Activated CD4-positive, alpha-beta memory T cell treated with anti-CD3 and anti-CD28 coated beads, Interleukin-2, amount 10 ng/mL, durations not matched to agents 7 days and 5 days (primary cell): Measurements from ENCODE around the gene CHML. TPM values are rescaled to one million over a fixed set of nuclear protein-coding genes. Genes with fewer than 3 reads are reported as not detected.

ENCODE experiments used
- CTCF ChIA-PET: fragments of 350-600 bp; sonication (Branson Sonifier 250); formaldehyde crosslinking; loops from one replicate; lab custom pipeline; 2021; ENCODE audit warnings: antibody characterized with exemption, inconsistent platforms; lab: Charles Lee
- POLR2A ChIA-PET: fragments of 350-600 bp; sonication (Branson Sonifier 250); formaldehyde crosslinking; loops from one replicate; lab custom pipeline; 2021; ENCODE audit warnings: antibody characterized with exemption; lab: Charles Lee
- DNase-seq: peaks from one replicate; pipeline ENCODE4 v3.0.0-alpha.2; 2020
- H3K27ac Mint-ChIP-seq: one replicate; pipeline ENCODE4 v1.8.0; 2021; ENCODE audit warnings: mild to moderate bottlenecking, mixed read lengths
- H3K27me3 Mint-ChIP-seq: one replicate; pipeline ENCODE4 v1.8.0; 2021; ENCODE audit warnings: mixed read lengths
- H3K36me3 Mint-ChIP-seq: one replicate; pipeline ENCODE4 v1.8.0; 2021; ENCODE audit warnings: low read depth, mixed read lengths
- H3K4me1 Mint-ChIP-seq: one replicate; pipeline ENCODE4 v1.8.0; 2021; ENCODE audit warnings: mixed read lengths
- H3K4me3 Mint-ChIP-seq: one replicate; pipeline ENCODE4 v1.8.0; 2021; ENCODE audit warnings: mild to moderate bottlenecking, mixed read lengths
- H3K9me3 Mint-ChIP-seq: one replicate; pipeline ENCODE4 v1.8.0; 2021; ENCODE audit warnings: mixed read lengths
- total RNA-seq, 2 experiments: library from RNA; stranded (reverse); gene quantifications; one replicate each; pipeline ENCODE4 v1.2.3, GENCODE V29; 2021

CHML gene
- total RNA-seq, 2 experiments from 2014 or later = 8.9 to 9.9 TPM

DNA sequence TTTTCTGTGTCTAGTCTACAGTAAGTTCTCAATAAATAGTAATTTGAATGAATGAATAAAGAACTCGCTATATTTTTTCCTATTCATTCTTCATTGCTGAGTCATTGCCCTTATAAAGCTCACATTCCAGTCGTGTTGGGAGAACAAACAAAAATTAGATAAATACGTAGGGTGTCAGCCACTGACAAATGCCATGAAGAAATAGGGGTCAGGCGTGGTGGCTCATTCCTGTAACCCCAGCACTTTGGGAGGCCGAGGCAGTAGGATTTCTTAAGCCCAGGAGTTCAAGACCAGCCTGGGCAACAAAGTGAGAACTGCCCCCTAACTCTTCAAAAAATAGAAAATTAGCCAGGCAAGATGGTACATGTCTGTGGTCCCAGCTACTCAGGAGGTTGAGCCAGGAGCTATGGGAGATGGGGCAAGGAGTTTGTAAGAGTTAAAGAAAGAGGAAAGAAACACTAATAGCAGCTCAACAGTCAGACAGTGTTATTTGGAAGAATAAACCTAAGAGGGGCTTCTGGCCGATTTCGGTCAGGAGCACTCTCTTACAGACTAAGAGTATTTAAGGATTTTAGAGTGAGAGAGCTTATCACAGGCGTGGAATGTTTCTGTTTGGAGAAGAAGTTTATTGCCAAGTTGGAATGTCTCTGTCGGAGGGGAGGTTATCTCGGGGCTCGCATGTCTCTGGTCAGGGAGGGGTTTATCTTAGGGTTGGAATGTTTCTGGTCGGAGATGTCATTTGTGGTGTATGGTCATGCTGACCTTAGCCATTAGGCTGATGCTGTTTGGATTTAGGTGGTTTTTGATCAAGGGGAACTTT, 1.8 kb upstream of the CHML start:
- Mint-ChIP-seq H3K4me3 (no peak overlapping the region), H3K9me3 (peaks cover 5% of the 10 kb centered on the region), H3K4me1 (peaks cover 33% of the 10 kb centered on the region), H3K27me3 (peaks cover 2% of the 10 kb centered on the region), H3K36me3 (peaks cover 7% of the 10 kb centered on the region), H3K27ac (no peak overlapping the region)
- ChIA-PET CTCF (no interaction called here), POLR2A (interaction anchor here (1.3 to 2.3 kb wide), 3 partner anchors 123 to 206 kb away, joined by 3 to 16 read pairs (median 10); partner anchors contain the start of genes EXO1 and FH)
- DNase-seq = no peak

DNA sequence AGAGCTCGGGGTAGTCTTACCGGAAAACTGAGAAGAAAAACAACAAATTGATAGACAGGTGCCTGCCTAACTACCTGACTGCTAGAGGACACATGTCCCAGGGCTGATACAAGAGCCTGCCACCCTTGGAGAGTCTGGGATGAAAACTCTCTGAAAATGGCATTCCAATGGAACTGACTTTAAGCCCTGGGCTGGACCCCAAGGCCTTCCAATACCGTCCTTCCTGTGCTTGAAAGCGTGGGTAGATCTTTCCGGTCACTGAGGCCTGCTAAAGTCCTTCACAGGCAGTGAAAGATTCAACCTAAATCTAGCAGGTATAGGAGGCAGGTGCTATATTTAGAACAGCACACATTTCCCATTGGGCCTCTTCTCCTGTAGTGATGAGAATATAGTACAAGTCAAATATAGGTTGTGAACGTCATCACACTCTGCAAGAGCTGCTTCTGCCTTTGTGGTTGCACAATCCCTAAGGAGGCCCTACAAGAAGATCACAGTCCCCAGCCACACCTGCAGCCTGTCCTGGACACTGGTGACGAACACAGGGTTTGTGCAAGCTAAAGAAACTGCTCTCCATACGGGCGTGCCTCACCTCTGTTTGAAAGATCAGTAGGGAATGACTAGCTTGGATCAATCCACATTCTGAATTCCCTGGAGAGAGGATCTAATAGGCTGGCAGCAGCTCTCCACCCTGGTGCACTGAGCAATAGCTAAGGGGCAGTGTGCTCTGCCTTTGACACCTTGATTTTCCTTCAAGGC, 876 bp upstream of the CHML start:
- ChIA-PET CTCF (interaction anchor here (0.9 to 1.7 kb wide), 4 partner anchors 12 to 198 kb away, joined by 3 to 10 read pairs (median 6); no protein-coding TSS in a partner anchor), POLR2A (interaction anchor here (0.7 to 2.3 kb wide), 5 partner anchors 8 to 207 kb away, joined by 3 to 16 read pairs (median 4); partner anchors contain the start of genes EXO1 and FH)
- Mint-ChIP-seq H3K4me3 (peak overlapping the region; percentile 65), H3K36me3 (peaks cover 10% of the 10 kb centered on the region), H3K27me3 (peaks cover 2% of the 10 kb centered on the region), H3K9me3 (peaks cover 5% of the 10 kb centered on the region), H3K27ac (peak overlapping the region; percentile 45), H3K4me1 (peaks cover 38% of the 10 kb centered on the region)
- no peak for DNase-seq

DNA sequence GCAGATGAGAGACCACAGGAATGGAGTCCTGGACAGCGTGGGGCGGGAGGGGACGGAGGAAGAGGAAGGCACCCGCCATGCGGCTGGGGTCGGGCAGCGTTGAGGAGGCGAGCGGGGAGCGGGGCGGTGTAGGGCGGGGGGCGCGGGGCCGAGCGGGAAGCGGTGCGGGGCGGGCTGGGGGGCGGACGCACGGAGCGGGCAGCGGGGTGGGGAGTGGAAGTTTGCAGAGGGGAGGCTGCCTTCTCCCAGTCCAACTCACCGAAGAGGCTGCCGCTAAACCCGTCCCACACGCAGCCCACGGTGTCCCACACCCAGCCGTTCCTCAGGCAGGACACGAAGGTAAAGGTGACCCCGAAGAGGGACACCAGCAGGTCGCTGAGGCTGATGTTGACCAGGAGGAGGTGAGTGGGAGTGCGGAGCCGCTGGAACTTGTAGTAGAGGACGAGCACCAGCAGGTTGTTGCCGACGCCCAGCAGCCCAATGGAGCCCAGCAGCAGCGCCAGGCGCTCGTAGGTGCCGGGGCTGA, 483 bp downstream of the CHML start:
- H3K36me3 Mint-ChIP-seq = peaks cover 20% of the 10 kb centered on the region
- peaks cover 38% of the 10 kb centered on the region for H3K4me1 Mint-ChIP-seq
- DNase-seq = peak; percentile 39
- POLR2A ChIA-PET = interaction anchor here (1.0 to 2.0 kb wide), 6 partner anchors 10 to 208 kb away, joined by 4 to 16 read pairs (median 4); partner anchors contain the start of genes EXO1 and FH
- H3K4me3 Mint-ChIP-seq = peak overlapping the region; percentile 69
- peaks cover 5% of the 10 kb centered on the region for H3K9me3 Mint-ChIP-seq
- peak overlapping the region; percentile 63 for H3K27ac Mint-ChIP-seq
- no peaks in the 10 kb centered on the region for H3K27me3 Mint-ChIP-seq
- CTCF ChIA-PET = interaction anchor here (1.4 to 1.7 kb wide), 3 partner anchors 12 to 28 kb away, joined by 6 to 10 read pairs (median 8); no protein-coding TSS in a partner anchor

DNA sequence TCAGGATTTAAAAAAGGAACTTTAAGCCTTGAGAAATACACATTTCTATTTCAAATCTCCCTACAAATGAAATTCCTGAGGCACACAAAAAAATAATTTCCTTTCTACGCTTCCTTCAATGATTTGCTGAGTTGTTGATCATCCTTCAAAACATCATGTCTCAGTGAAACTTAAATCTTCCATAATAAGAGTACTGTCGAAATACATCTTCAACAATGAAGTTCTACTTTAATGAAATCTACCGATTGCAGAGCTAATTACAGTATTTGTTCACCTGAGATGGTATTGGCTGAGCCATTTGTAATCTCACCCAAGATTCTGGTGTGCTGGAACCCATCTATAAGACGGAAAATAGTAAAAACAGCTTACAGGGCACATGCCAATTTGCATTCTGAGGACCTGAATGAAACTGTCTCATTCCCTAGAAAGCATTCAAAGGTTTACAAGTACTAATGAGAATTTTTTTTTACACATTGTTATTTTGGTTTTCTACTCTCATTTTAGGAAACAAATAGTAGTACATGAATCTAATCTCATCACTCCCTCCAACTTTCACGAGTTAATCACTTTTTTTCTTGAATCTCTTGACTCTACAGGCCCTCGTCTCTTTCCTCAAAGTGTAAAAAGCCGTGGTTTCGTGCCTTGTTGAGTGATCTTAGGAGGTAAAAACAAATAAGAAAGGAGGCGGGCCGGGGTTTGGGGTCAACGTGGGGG, 1.1 kb downstream of the CHML start:
- H3K27me3 Mint-ChIP-seq = no peaks in the 10 kb centered on the region
- H3K4me3 Mint-ChIP-seq = peak overlapping the region; percentile 69
- H3K9me3 Mint-ChIP-seq = peaks cover 5% of the 10 kb centered on the region
- CTCF ChIA-PET = interaction anchor here (1.5 kb wide), 1 partner anchor 12 kb away, joined by 6 read pairs; no protein-coding TSS in a partner anchor
- H3K36me3 Mint-ChIP-seq = peaks cover 25% of the 10 kb centered on the region
- peak overlapping the region; percentile 63 for H3K27ac Mint-ChIP-seq
- DNase-seq = no peak
- H3K4me1 Mint-ChIP-seq = peaks cover 37% of the 10 kb centered on the region
- POLR2A ChIA-PET = interaction anchor here (1.0 to 1.6 kb wide), 3 partner anchors 9 to 208 kb away, joined by 4 to 5 read pairs (median 5); partner anchors contain the start of genes EXO1 and FH

DNA sequence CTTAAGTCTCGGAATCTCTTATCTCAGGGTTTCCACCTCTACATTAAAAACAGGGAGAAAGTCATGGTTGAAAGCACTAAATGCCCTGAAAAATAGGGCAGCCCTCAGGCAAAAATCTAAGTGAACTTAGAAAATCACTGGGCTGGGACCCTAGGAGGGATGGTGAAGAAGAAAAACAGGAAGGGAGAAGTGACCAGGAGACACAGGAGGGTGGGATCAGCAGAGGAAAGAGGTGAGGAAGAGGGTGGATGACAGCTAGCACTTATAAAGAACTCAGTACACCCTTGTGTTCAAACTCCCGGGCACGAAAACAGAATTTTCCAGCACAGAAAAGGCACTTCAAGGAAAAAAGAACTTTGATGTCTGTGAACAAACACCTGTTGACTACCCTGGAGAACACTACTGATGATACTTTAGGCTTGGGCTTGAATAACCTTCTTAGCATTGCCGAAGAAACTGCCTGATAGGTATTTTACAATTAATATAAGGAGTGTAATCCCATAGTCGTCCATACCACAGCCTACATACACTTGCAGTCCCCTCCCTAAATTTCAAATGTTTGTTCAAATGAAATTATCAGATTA, 2.0 kb downstream of the CHML start:
- CTCF ChIA-PET = interaction anchor here (1.5 kb wide), 1 partner anchor 11 kb away, joined by 6 read pairs; no protein-coding TSS in a partner anchor
- H3K4me3 Mint-ChIP-seq = peak overlapping the region; percentile 43
- peaks cover 5% of the 10 kb centered on the region for H3K9me3 Mint-ChIP-seq
- no peaks in the 10 kb centered on the region for H3K27me3 Mint-ChIP-seq
- POLR2A ChIA-PET = interaction anchor here (1.1 to 1.6 kb wide), 3 partner anchors 8 to 209 kb away, joined by 3 to 5 read pairs (median 4); partner anchors contain the start of gene EXO1
- H3K4me1 Mint-ChIP-seq = peaks cover 32% of the 10 kb centered on the region
- DNase-seq = no peak
- H3K27ac Mint-ChIP-seq = no peak overlapping the region
- H3K36me3 Mint-ChIP-seq = peaks cover 25% of the 10 kb centered on the region

DNA sequence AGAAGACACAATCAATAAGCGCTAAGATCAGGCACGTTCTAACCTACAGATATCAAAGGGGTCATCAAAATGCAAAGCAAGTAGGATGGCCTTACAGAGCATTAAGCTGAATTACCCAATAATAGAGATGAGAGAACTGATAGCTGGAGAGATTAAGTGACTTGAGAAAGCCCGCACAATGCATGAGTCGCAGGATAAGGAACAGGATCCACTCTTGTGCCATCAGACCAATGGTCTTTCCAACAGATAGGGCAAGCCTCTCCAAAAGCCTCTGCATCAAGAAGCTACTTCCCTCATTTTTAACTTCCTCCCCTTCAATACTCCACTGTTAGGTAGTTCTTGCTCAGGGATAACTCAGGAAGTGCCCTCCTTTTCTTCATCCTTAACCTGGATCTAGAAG, 2.6 kb downstream of the CHML start:
- peaks cover 25% of the 10 kb centered on the region for H3K36me3 Mint-ChIP-seq
- no peaks in the 10 kb centered on the region for H3K27me3 Mint-ChIP-seq
- DNase-seq = no peak
- peaks cover 3% of the 10 kb centered on the region for H3K9me3 Mint-ChIP-seq
- H3K27ac Mint-ChIP-seq = no peak overlapping the region
- H3K4me1 Mint-ChIP-seq = peaks cover 32% of the 10 kb centered on the region
- peak overlapping the region; percentile 43 for H3K4me3 Mint-ChIP-seq
- POLR2A ChIA-PET = interaction anchor here (0.8 to 1.1 kb wide), 2 partner anchors 25 to 119 kb away, joined by 3 read pairs; no protein-coding TSS in a partner anchor
- CTCF ChIA-PET = interaction anchor here (0.5 kb wide), 1 partner anchor 248 kb away, joined by 3 read pairs; no protein-coding TSS in a partner anchor

DNA sequence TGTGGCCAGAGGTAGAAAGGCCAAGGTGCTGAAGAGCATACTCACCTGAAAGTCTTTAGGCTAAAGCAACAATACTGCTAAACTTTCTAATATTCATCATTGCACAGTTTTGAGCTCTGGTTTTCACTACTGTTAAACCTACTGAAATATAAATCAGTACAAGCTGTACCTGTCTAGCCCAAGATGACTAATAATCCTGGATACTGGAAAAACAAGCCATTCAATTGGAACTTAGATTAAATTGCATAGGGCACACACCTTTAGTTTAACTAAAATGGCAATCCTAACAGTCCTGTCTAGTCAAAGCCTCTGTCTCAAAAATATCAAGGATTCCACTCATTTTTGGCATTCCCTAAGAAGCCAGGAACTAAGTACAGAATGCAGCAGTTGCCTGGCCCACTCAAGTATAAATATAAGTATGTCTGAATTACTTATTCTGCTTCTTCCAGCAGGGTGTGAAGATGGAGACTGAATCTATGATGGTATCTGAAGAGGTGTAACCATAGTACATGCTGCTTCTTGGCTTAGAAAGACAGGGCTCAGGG, 3.1 kb downstream of the CHML start:
- H3K9me3 Mint-ChIP-seq = no peaks in the 10 kb centered on the region
- no peaks in the 10 kb centered on the region for H3K27me3 Mint-ChIP-seq
- POLR2A ChIA-PET = interaction anchor here (0.8 kb wide), 1 partner anchor 119 kb away, joined by 3 read pairs; no protein-coding TSS in a partner anchor
- peaks cover 32% of the 10 kb centered on the region for H3K4me1 Mint-ChIP-seq
- DNase-seq = no peak
- peaks cover 23% of the 10 kb centered on the region for H3K36me3 Mint-ChIP-seq
- H3K4me3 Mint-ChIP-seq = no peak overlapping the region
- CTCF ChIA-PET = interaction anchor here (0.5 kb wide), 1 partner anchor 248 kb away, joined by 3 read pairs; no protein-coding TSS in a partner anchor
- H3K27ac Mint-ChIP-seq = no peak overlapping the region

DNA sequence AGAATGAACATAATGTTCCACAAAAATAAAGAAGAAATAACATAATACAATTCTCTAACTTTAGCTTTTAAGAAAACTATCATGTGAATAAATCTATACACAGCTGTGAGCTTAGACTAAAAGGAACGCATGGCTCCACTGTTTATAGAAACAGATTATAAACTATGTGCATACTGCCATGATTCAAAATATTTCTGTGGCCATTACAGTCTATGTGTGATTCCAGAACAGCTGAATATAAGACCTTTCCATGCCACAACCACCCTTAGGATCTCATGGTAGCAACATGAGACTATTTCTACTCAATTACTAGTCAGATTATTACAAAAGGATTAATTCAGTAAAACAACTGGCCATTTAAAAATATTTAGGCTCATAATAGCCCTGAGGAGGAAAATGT, 3.9 kb downstream of the CHML start:
- Mint-ChIP-seq H3K36me3 (peaks cover 28% of the 10 kb centered on the region), H3K9me3 (no peaks in the 10 kb centered on the region), H3K4me1 (peaks cover 32% of the 10 kb centered on the region), H3K4me3 (no peak overlapping the region), H3K27me3 (no peaks in the 10 kb centered on the region), H3K27ac (no peak overlapping the region)
- DNase-seq = no peak
- POLR2A ChIA-PET = no interaction called here
- CTCF ChIA-PET = interaction anchor here (1.1 kb wide), 1 partner anchor 26 kb away, joined by 4 read pairs; no protein-coding TSS in a partner anchor

DNA sequence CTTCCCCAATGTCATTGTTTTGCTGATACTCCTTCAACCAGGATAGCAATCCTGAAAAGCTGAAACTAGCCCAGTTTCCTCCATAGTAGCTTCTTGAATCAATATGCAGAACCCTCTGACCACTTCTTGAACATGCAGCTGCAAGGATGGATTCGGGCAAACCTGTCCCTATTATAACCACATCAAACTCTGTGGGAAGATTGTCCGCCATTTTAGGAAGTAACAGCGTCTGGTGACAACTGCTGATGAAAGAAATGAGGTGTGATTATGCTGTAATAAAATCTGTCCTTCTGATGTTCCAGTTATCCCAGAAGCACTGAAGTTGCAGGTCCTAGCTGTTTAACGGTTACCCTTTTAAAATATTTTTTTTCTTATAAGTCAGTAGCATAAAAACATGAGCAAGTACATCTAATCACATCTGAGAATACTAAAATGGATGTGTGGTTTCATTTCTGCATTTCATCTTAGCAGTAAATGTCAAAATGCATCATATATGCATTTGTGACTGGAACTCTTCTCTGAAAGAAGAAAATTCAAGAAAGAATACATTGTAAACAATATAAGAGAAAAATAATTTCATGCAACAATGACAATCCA, 4.5 kb downstream of the CHML start:
- CTCF ChIA-PET = interaction anchor here (1.1 kb wide), 1 partner anchor 25 kb away, joined by 4 read pairs; no protein-coding TSS in a partner anchor
- Mint-ChIP-seq H3K4me1 (peaks cover 28% of the 10 kb centered on the region), H3K27me3 (no peaks in the 10 kb centered on the region), H3K27ac (no peak overlapping the region), H3K36me3 (peaks cover 28% of the 10 kb centered on the region), H3K4me3 (no peak overlapping the region), H3K9me3 (no peaks in the 10 kb centered on the region)
- POLR2A ChIA-PET = no interaction called here
- DNase-seq = no peak

DNA sequence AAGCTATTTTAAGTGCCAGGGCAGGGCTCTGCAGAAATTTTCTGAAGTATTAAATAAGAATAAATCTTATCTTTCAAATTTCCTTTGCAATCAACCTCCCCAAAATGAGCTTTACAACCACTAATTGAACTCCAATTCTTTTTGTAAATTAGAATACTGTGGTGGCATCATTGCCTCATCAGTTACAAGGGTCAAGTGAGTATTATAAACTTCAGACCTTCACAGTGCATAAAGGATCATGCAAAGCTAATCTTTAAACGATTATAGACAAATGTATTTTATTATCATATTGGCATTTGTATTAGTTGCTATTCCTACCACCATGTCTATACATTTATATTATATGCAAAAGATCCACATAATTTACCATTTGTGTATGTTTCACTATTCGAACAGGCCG, 7.2 kb downstream of the CHML start:
- POLR2A ChIA-PET = no interaction called here
- peaks cover 25% of the 10 kb centered on the region for H3K36me3 Mint-ChIP-seq
- no peak for DNase-seq
- H3K27me3 Mint-ChIP-seq = no peaks in the 10 kb centered on the region
- H3K27ac Mint-ChIP-seq = no peak overlapping the region
- CTCF ChIA-PET = interaction anchor here (1.1 kb wide), 1 partner anchor 10 kb away, joined by 3 read pairs; no protein-coding TSS in a partner anchor
- no peak overlapping the region for H3K4me3 Mint-ChIP-seq
- H3K4me1 Mint-ChIP-seq = peaks cover 18% of the 10 kb centered on the region
- no peaks in the 10 kb centered on the region for H3K9me3 Mint-ChIP-seq

DNA sequence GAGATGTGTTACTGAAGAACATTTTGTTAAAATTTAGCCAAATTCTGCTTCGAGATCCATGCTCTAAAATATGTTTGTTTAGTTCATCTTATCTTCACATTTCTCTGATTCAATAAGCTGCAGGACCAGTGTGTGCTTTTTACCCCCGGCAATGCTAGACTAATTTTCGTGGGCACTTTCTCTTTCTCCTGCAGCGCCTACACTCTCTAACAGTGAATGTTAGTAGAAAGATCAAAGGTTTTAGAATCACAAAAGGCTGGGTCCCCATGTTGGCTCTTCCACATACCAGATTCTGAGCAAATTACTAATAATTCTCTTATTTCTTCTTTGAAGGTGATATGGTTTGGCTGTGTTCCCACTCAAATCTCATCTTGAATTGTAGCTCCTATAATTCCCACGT, 8.5 kb downstream of the CHML start:
- ChIA-PET POLR2A (no interaction called here), CTCF (no interaction called here)
- Mint-ChIP-seq H3K4me3 (no peak overlapping the region), H3K36me3 (peaks cover 22% of the 10 kb centered on the region), H3K4me1 (peaks cover 13% of the 10 kb centered on the region), H3K27ac (no peak overlapping the region), H3K27me3 (no peaks in the 10 kb centered on the region), H3K9me3 (no peaks in the 10 kb centered on the region)
- no peak for DNase-seq
